Amniotic stem cell (primary cell): ENCODE data around the gene E2F2.

Source experiments
- DNase-seq: peaks from one replicate; lab custom pipeline; 2025; lab: John Stamatoyannopoulos, UW

The E2F2 gene

DNA sequence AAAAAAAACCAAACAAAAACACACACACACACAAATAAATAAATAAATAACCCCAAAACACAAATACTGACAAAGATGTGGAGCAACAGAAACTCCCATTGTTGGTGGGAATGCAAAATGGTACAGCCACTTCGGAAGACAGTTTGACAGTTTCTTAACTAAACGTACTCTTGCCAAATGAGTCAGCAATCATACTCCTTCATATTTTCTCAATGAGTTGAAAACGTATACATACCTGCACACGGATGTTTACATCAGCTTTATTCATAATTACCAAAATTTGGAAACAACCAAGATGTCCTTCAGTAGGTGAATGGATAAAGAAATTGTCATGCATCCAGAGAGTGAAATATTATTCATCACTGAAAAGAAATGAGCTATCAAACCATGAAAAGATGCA lies 70.5 kb downstream of the E2F2 start:
- DNase-seq, result no peak

GRCh38 chr1:23459338-23459757 lies 71.7 kb downstream of the E2F2 start:
- no peak for DNase-seq
